GM12801 (cell line): Measurements from ENCODE around the gene CTNNA2.

Experiments used
- CTCF ChIP-seq: IDR thresholded peaks from one replicate; pipeline ENCODE4 v1.5.1; 2011; ENCODE audit warnings: control low read depth; ENCODE audit not compliant: insufficient read length; ENCODE audit errors: extremely low read depth

Gene CTNNA2

GRCh38 chr2:80007777-80008503, 495.1 kb downstream of the CTNNA2 start:
- TF ChIP-seq CTCF: no peak

GRCh38 chr2:80008596-80008995, 495.7 kb downstream of the CTNNA2 start:
- no peak for TF ChIP-seq CTCF

- no peak for TF ChIP-seq CTCF
Observed at GRCh38 chr2:80009211-80009610, 496.4 kb downstream of the CTNNA2 start.

GRCh38 chr2:80012061-80012460, 499.2 kb downstream of the CTNNA2 start:
- TF ChIP-seq CTCF: no peak

GRCh38 chr2:80014637-80015036, 501.8 kb downstream of the CTNNA2 start:
- no peak for TF ChIP-seq CTCF

GRCh38 chr2:80016171-80016570, 503.3 kb downstream of the CTNNA2 start:
- no peak for TF ChIP-seq CTCF

GRCh38 chr2:80019571-80020460, 507.0 kb downstream of the CTNNA2 start:
- TF ChIP-seq CTCF: no peak
